Activated T-cell treated with anti-CD3 and anti-CD28 coated beads, Interleukin-2, amount 50 U/mL, for 24 hours (primary cell): ENCODE data around the gene PFDN5.
"Not testable (repeated sequence)": the region's sequence is repeated elsewhere in the genome, so short reads cannot be mapped to it uniquely, and the experiment has no call there.

ENCODE experiments used
- DNase-seq: peaks from one replicate; pipeline ENCODE4 v3.0.0-alpha.2; 2020
- H3K27ac Mint-ChIP-seq: 2 replicates; pipeline ENCODE4 v1.8.0; 2020; ENCODE audit warnings: mild to moderate bottlenecking, mixed read lengths
- H3K27me3 Mint-ChIP-seq: 2 replicates; pipeline ENCODE4 v1.8.0; 2020; ENCODE audit warnings: mixed read lengths
- H3K36me3 Mint-ChIP-seq: 2 replicates; pipeline ENCODE4 v1.8.0; 2020; ENCODE audit warnings: low read depth, mixed read lengths
- H3K4me1 Mint-ChIP-seq: 2 replicates; pipeline ENCODE4 v1.8.0; 2020; ENCODE audit warnings: low read depth, mixed read lengths
- H3K4me3 Mint-ChIP-seq: 2 replicates; pipeline ENCODE4 v1.8.0; 2020; ENCODE audit warnings: mild to moderate bottlenecking, moderate library complexity, mixed read lengths
- H3K9me3 Mint-ChIP-seq: 2 replicates; pipeline ENCODE4 v1.8.0; 2020; ENCODE audit warnings: mixed read lengths

The PFDN5 gene

GRCh38 chr12:53328043-53328435 is 32.7 kb downstream of the PFDN5 start:
- H3K27ac Mint-ChIP-seq = no peak overlapping the region
- H3K36me3 Mint-ChIP-seq = no peaks in the 10 kb centered on the region
- peaks cover 19% of the 10 kb centered on the region for H3K4me1 Mint-ChIP-seq
- DNase-seq = no peak
- peaks cover 12% of the 10 kb centered on the region for H3K27me3 Mint-ChIP-seq
- no peaks in the 10 kb centered on the region for H3K9me3 Mint-ChIP-seq
- H3K4me3 Mint-ChIP-seq = no peak overlapping the region

- Mint-ChIP-seq H3K36me3 (no peaks in the 10 kb centered on the region), H3K27me3 (peaks cover 35% of the 10 kb centered on the region), H3K4me1 (peaks cover 6% of the 10 kb centered on the region), H3K4me3 (no peak overlapping the region), H3K9me3 (no peaks in the 10 kb centered on the region), H3K27ac (no peak overlapping the region)
- DNase-seq = no peak
Observed at GRCh38 chr12:53330671-53331070, 35.3 kb downstream of the PFDN5 start.

GRCh38 chr12:53332339-53332738 is 37.0 kb downstream of the PFDN5 start:
- not testable (repeated sequence) for DNase-seq, H3K36me3 Mint-ChIP-seq, H3K4me3 Mint-ChIP-seq, H3K4me1 Mint-ChIP-seq, H3K9me3 Mint-ChIP-seq, H3K27ac Mint-ChIP-seq
- peaks cover 51% of the 10 kb centered on the region for H3K27me3 Mint-ChIP-seq

- no peak for DNase-seq
- H3K4me3 Mint-ChIP-seq = no peak overlapping the region
- H3K36me3 Mint-ChIP-seq = no peaks in the 10 kb centered on the region
- H3K27me3 Mint-ChIP-seq = peaks cover 53% of the 10 kb centered on the region
- no peak overlapping the region for H3K27ac Mint-ChIP-seq
- peaks cover 2% of the 10 kb centered on the region for H3K4me1 Mint-ChIP-seq
- no peaks in the 10 kb centered on the region for H3K9me3 Mint-ChIP-seq
Observed at GRCh38 chr12:53332744-53333143, 37.4 kb downstream of the PFDN5 start.

GRCh38 chr12:53333289-53333688 is 37.9 kb downstream of the PFDN5 start:
- H3K27ac Mint-ChIP-seq = no peak overlapping the region
- DNase-seq = no peak
- H3K4me3 Mint-ChIP-seq = no peak overlapping the region
- H3K9me3 Mint-ChIP-seq = no peaks in the 10 kb centered on the region
- H3K36me3 Mint-ChIP-seq = no peaks in the 10 kb centered on the region
- H3K27me3 Mint-ChIP-seq = peaks cover 56% of the 10 kb centered on the region
- H3K4me1 Mint-ChIP-seq = peaks cover 5% of the 10 kb centered on the region

GRCh38 chr12:53333845-53334244 is 38.5 kb downstream of the PFDN5 start:
- no peak overlapping the region for H3K4me3 Mint-ChIP-seq
- no peaks in the 10 kb centered on the region for H3K9me3 Mint-ChIP-seq
- peaks cover 5% of the 10 kb centered on the region for H3K4me1 Mint-ChIP-seq
- DNase-seq = no peak
- no peaks in the 10 kb centered on the region for H3K36me3 Mint-ChIP-seq
- peaks cover 59% of the 10 kb centered on the region for H3K27me3 Mint-ChIP-seq
- H3K27ac Mint-ChIP-seq = no peak overlapping the region

- no peaks in the 10 kb centered on the region for H3K36me3 Mint-ChIP-seq
- no peak for DNase-seq
- peaks cover 61% of the 10 kb centered on the region for H3K27me3 Mint-ChIP-seq
- H3K9me3 Mint-ChIP-seq = no peaks in the 10 kb centered on the region
- H3K4me1 Mint-ChIP-seq = peaks cover 5% of the 10 kb centered on the region
- no peak overlapping the region for H3K4me3 Mint-ChIP-seq
- H3K27ac Mint-ChIP-seq = no peak overlapping the region
Observed at GRCh38 chr12:53334822-53335221, 39.5 kb downstream of the PFDN5 start.

- DNase-seq = no peak
- Mint-ChIP-seq H3K36me3 (no peaks in the 10 kb centered on the region), H3K4me3 (no peak within 1 kb of the TSS), H3K27ac (no peak within 1 kb of the TSS), H3K27me3 (peaks cover 63% of the 10 kb centered on the region), H3K9me3 (no peaks in the 10 kb centered on the region), H3K4me1 (peaks cover 12% of the 10 kb centered on the region)
Observed at GRCh38 chr12:53336181-53336681, 40.9 kb downstream of the PFDN5 start, which contains the start of gene SP7. Gene SP7 (minus strand): TSS chr12:53336354. CDS start chr12:53335646, 708 bp downstream.

- no peak overlapping the region for H3K4me3 Mint-ChIP-seq
- H3K4me1 Mint-ChIP-seq = peaks cover 12% of the 10 kb centered on the region
- no peak for DNase-seq
- H3K27me3 Mint-ChIP-seq = peaks cover 56% of the 10 kb centered on the region
- H3K9me3 Mint-ChIP-seq = no peaks in the 10 kb centered on the region
- no peaks in the 10 kb centered on the region for H3K36me3 Mint-ChIP-seq
- no peak overlapping the region for H3K27ac Mint-ChIP-seq
Observed at GRCh38 chr12:53338017-53338416, 42.7 kb downstream of the PFDN5 start.

- H3K27me3 Mint-ChIP-seq = peaks cover 47% of the 10 kb centered on the region
- no peaks in the 10 kb centered on the region for H3K9me3 Mint-ChIP-seq
- H3K4me1 Mint-ChIP-seq = peaks cover 15% of the 10 kb centered on the region
- H3K36me3 Mint-ChIP-seq = no peaks in the 10 kb centered on the region
- no peak overlapping the region for H3K4me3 Mint-ChIP-seq
- no peak overlapping the region for H3K27ac Mint-ChIP-seq
- no peak for DNase-seq
Observed at GRCh38 chr12:53338916-53339315, 43.6 kb downstream of the PFDN5 start.

- Mint-ChIP-seq H3K4me1 (peaks cover 26% of the 10 kb centered on the region), H3K27ac (no peak overlapping the region), H3K27me3 (peaks cover 35% of the 10 kb centered on the region), H3K4me3 (no peak overlapping the region), H3K36me3 (no peaks in the 10 kb centered on the region), H3K9me3 (no peaks in the 10 kb centered on the region)
- DNase-seq = no peak
Observed at GRCh38 chr12:53340398-53340797, 45.1 kb downstream of the PFDN5 start.

GRCh38 chr12:53343449-53343848 is 48.1 kb downstream of the PFDN5 start:
- no peak for DNase-seq
- H3K4me3 Mint-ChIP-seq = no peak overlapping the region
- no peaks in the 10 kb centered on the region for H3K36me3 Mint-ChIP-seq
- H3K27me3 Mint-ChIP-seq = peaks cover 6% of the 10 kb centered on the region
- H3K9me3 Mint-ChIP-seq = no peaks in the 10 kb centered on the region
- H3K27ac Mint-ChIP-seq = no peak overlapping the region
- H3K4me1 Mint-ChIP-seq = peaks cover 22% of the 10 kb centered on the region

- Mint-ChIP-seq H3K4me3 (peak overlapping the region; percentile 56), H3K9me3 (no peaks in the 10 kb centered on the region), H3K27me3 (peaks cover 5% of the 10 kb centered on the region), H3K27ac (peak overlapping the region; percentile 35), H3K36me3 (no peaks in the 10 kb centered on the region), H3K4me1 (peaks cover 22% of the 10 kb centered on the region)
- no peak for DNase-seq
Observed at GRCh38 chr12:53343969-53344368, 48.6 kb downstream of the PFDN5 start.

GRCh38 chr12:53344487-53344823 is 49.1 kb downstream of the PFDN5 start:
- no peaks in the 10 kb centered on the region for H3K9me3 Mint-ChIP-seq
- peaks cover 5% of the 10 kb centered on the region for H3K27me3 Mint-ChIP-seq
- peaks cover 22% of the 10 kb centered on the region for H3K4me1 Mint-ChIP-seq
- peak overlapping the region; percentile 35 for H3K27ac Mint-ChIP-seq
- H3K4me3 Mint-ChIP-seq = peak overlapping the region; percentile 56
- no peaks in the 10 kb centered on the region for H3K36me3 Mint-ChIP-seq
- DNase-seq = no peak

GRCh38 chr12:53344824-53345485 is 49.6 kb downstream of the PFDN5 start:
- Mint-ChIP-seq H3K27me3 (peaks cover 1% of the 10 kb centered on the region), H3K27ac (peak overlapping the region; percentile 86), H3K36me3 (no peaks in the 10 kb centered on the region), H3K4me1 (peaks cover 21% of the 10 kb centered on the region), H3K4me3 (peak overlapping the region; percentile 87), H3K9me3 (no peaks in the 10 kb centered on the region)
- peak; percentile 80 for DNase-seq
